Fibroblast of villous mesenchyme (primary cell): ENCODE results near the gene PPFIBP1. TPM values are rescaled to one million over a fixed set of nuclear protein-coding genes. Genes with fewer than 3 reads are reported as not detected.

Experiments used
- DNase-seq: peaks from one replicate; pipeline ENCODE4 v3.0.0-alpha.2; 2010; ENCODE audit warnings: low read depth
- H3K4me3 ChIP-seq: 2 replicates; pipeline ENCODE4 v1.5.1; 2011; ENCODE audit warnings: low read depth, mild to moderate bottlenecking, low read length
- total RNA-seq: library from RNA; depleted of rRNA; stranded (reverse); fragments of >200 nt; gene quantifications from 2 replicates; pipeline ENCODE4 v1.2.3, GENCODE V29; 2012
- TF ChIP-seq, protein P1 (sequence below): IDR thresholded peaks from 2 replicates; pipeline ENCODE4 v1.5.1; 2012; ENCODE audit warnings: low read depth, mild to moderate bottlenecking, low read length; ENCODE audit not compliant: insufficient read depth

The PPFIBP1 gene
- total RNA-seq, 1 donor, result 69.1 TPM

DNA sequence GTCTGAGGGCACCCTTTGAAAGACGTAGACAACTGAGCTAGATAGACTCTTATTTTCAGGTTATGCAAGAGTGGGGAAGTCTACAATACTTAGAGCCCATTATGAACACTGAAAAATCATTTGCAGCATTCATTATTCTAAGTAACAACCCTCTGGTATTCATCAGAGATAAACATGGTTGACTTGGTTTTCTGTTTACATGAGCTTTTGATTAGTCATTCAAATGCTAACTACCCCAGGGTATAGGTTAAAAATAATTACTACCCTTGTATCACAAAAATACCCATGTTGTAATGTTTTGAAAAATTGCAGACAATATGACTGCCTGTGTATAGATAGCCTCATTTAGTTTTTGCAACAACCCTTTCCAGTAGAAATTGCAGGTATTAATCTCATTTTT is 78.5 kb downstream of the PPFIBP1 start:
- peak; percentile 81 for DNase-seq
- H3K4me3 ChIP-seq, result no peak overlapping the region
- TF ChIP-seq, protein P1, sequence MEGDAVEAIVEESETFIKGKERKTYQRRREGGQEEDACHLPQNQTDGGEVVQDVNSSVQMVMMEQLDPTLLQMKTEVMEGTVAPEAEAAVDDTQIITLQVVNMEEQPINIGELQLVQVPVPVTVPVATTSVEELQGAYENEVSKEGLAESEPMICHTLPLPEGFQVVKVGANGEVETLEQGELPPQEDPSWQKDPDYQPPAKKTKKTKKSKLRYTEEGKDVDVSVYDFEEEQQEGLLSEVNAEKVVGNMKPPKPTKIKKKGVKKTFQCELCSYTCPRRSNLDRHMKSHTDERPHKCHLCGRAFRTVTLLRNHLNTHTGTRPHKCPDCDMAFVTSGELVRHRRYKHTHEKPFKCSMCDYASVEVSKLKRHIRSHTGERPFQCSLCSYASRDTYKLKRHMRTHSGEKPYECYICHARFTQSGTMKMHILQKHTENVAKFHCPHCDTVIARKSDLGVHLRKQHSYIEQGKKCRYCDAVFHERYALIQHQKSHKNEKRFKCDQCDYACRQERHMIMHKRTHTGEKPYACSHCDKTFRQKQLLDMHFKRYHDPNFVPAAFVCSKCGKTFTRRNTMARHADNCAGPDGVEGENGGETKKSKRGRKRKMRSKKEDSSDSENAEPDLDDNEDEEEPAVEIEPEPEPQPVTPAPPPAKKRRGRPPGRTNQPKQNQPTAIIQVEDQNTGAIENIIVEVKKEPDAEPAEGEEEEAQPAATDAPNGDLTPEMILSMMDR, result no peak

DNA sequence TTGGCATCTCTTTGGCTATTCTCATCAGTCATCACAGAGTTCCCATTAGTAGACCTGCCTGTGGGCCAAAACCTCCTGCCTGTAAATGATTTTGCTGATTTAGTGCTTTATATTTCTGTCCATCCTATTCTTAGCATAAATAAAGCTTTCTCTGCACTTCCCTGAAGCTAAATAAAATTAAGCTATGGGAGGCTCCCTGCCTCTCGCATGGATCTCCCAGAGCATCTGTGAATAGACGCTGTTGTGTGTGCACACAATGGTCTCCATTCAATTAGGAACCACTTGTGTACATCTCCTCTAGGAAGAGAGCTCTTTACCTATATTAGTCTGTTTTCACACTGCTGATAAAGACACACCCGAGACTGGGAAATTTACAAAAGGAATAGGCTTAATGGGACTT is 80.4 kb downstream of the PPFIBP1 start:
- TF ChIP-seq, protein P1, result no peak

DNA sequence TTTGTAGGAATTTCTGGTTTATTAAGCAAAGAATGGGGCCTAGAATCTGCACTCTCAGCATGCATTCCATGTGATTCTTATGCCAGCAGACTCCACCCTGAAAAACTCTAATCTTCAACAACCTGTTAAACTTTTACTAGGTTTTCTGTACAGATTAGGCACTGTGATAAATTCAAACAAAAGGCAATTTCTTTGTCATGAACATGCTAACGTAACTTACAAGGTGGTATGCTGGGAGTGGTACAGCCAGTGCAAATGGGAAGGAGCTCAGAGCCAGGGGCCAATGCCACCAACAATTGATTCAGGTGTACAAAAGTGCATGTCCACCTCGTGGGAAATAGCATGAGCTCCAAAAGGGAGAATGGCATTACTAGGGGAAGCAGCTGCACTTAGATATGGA is 83.0 kb downstream of the PPFIBP1 start:
- H3K4me3 ChIP-seq, result no peak overlapping the region
- TF ChIP-seq, protein P1, result no peak
- no peak for DNase-seq

More for the DNA sequence above, 80.4 kb downstream of the PPFIBP1 start:
- no peak overlapping the region for H3K4me3 ChIP-seq
- no peak for DNase-seq

DNA sequence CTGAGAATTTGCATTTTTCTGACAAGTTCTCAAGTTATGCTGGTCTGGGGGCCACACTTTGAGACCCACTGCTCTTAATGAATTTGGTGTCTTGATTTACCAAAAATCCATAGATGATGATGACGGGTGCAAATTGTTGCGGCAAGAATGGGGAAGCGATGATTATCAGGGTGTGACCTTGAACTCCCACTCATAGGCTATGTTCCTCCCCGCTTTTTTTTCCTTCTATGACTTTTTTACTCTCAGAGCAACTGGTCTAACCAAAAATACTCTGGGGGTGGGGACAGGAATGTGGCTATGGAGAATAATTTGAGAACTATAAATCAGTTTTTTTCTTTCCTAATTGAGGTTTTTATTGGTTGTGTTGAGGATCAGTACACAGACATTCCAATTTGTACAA is 83.6 kb downstream of the PPFIBP1 start:
- TF ChIP-seq, protein P1, result no peak
- DNase-seq, result no peak
- H3K4me3 ChIP-seq, result no peak overlapping the region

DNA sequence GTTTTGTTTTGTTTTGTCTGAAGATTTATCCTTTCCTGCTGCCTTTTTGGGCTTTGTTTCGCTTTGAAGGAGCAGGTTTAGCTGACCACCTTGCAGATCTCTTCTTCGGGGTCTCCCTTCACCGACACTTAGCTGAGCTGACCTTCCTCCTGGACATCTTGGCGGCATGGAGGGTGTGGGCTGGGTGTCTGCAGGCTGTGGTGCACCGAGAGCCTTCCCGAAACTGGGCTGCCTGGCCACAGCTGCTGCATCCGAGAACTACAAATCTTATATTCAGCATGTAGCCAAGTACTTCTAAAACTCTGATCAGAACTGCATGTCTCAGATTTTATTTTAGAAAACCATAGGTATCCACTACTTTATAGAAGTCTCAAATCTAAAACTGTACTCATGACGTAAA is 84.9 kb downstream of the PPFIBP1 start:
- peak overlapping the region; percentile 38 for H3K4me3 ChIP-seq
- TF ChIP-seq, protein P1, result no peak
- no peak for DNase-seq

DNA sequence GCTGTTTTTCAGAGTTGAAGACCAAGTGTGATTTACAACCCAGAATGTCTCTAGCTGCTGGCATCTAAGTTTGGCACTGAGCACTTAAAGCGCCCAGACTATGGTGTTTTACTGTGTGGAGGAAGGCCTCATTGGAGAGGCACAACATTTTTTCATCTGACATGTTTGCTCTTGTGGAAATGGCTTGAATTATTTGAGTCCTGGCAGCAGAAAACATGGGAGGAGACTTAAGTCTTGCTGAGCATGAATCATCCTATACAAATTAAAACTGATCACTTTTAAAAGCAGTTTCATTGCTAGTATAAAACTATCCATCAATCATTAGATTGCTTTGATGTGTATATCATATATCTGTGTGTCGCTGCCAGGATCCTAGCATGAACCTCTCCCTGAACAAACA is 86.4 kb downstream of the PPFIBP1 start:
- TF ChIP-seq, protein P1, result no peak
- peak; percentile 52 for DNase-seq
- H3K4me3 ChIP-seq, result no peak overlapping the region

DNA sequence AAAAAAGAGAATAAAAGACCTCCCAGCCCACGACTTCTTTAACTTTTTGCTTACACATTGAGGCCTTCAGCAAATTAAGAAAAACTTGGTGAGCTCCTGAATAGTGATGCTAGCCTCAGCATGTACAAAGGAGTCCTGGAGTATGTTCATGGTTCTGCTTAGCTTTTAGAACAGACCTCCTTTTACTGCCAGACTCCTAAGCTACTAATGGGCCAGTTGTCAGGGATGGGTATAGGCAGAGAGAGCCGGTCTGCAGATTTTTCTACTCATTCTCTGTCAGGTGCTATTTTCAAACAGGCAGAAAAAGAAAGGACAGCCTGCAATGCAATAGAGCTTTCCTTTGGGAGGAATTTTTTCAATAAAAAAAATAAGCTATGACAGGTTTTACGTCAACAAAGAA is 90.4 kb downstream of the PPFIBP1 start:
- TF ChIP-seq, protein P1, result no peak
- no peak overlapping the region for H3K4me3 ChIP-seq
- no peak for DNase-seq
